Right forelimb (tissue), 1 donor: ENCODE results near the gene NBPF19.
"Not testable (repeated sequence)": the region's sequence is repeated elsewhere in the genome, so short reads cannot be mapped to it uniquely, and the experiment has no call there.

Experiments used
- DNase-seq: peaks from one replicate; pipeline ENCODE4 v3.0.0-alpha.2; 2018

The NBPF19 gene, protein sequence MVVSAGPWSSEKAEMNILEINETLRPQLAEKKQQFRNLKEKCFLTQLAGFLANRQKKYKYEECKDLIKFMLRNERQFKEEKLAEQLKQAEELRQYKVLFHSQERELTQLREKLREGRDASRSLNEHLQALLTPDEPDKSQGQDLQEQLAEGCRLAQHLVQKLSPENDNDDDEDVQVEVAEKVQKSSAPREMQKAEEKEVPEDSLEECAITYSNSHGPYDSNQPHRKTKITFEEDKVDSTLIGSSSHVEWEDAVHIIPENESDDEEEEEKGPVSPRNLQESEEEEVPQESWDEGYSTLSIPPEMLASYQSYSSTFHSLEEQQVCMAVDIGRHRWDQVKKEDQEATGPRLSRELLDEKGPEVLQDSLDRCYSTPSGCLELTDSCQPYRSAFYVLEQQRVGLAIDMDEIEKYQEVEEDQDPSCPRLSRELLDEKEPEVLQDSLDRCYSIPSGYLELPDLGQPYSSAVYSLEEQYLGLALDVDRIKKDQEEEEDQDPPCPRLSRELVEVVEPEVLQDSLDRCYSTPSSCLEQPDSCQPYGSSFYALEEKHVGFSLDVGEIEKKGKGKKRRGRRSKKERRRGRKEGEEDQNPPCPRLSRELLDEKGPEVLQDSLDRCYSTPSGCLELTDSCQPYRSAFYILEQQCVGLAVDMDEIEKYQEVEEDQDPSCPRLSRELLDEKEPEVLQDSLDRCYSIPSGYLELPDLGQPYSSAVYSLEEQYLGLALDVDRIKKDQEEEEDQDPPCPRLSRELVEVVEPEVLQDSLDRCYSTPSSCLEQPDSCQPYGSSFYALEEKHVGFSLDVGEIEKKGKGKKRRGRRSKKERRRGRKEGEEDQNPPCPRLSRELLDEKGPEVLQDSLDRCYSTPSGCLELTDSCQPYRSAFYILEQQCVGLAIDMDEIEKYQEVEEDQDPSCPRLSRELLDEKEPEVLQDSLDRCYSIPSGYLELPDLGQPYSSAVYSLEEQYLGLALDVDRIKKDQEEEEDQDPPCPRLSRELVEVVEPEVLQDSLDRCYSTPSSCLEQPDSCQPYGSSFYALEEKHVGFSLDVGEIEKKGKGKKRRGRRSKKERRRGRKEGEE (N-terminal part only)

DNA sequence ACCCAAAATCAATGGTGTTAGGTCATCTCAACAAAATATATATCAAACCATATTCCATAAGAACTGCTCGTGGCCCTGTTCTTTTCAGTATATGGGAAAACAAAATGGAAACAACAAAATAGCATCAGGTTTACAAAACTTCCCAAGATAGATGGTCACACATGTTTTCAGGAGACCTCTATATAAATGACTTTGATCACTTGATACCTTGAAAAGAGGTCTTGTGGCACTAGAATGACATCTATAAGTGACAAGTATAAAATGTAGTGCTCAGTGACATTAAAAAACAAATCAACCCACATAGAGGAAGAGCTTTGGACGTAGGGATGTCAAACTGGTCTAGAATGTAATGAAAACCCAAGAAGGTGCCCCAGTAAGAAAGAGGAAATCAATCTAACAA lies at the start of gene NBPF19:
Gene NBPF19, plus strand, starts transcription at position 301 of the 400 bp plus-strand sequence. CDS start 888 bp downstream, outside the sequence.
- not testable (repeated sequence) for DNase-seq

DNA sequence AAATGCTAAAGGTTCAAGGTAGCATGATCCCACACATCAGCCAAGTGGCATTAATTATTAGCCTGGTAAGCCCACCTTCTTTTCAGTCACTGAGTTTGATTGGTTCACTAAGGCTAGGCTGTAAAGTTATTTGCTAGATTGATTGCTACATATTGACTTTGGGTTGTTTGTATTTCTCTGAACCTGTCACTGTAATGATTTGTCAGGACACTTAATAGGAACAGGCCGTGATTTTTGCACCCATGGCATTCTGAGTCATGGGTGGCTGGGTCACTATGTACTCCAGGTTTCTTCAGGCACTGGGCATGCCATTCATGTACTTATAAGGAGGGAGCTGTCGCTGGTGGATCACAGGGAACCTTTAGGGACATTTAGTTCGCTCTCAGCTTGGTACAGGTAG lies 46.5 kb upstream of the NBPF19 start:
- DNase-seq: not testable (repeated sequence)

DNA sequence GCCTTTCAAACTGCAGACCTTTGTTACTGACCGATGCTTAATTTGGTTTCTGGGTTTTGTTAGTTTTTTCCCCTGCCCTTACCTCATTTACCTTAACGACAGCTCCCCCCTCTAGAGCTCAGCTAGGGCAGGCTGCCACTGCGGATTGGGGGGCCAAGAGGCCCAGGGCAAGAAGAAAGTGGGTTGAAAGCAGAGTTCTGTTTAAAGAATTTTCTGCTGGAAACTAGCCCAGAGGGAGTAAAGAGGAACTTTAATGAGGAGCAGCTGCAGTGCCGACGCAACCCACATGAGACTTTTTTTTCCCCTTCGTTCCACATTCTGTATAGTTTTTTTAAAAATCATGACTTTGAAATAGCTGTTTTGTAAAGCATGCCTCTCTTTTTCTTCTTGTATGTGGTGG lies 29.4 kb upstream of the NBPF19 start:
- DNase-seq: peak; percentile 64

DNA sequence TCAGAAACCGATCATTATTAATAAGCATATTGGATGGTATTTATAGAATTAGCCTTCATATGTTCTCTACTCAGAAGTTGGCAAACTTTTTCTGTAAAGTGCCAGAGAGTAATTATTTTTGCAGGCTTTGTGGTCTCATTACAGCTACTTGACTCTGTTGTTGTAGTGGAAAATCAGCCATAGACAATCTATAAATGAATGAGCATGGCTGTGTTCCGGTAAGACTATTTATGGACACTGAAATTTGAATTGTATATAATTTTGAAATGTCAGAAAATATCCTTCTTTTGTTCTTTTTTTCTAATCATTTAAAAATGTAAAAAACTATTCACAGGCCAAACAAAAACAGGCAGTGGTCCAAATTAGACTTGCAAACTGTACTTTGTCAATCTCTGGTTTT lies 22.6 kb upstream of the NBPF19 start:
- not testable (repeated sequence) for DNase-seq

DNA sequence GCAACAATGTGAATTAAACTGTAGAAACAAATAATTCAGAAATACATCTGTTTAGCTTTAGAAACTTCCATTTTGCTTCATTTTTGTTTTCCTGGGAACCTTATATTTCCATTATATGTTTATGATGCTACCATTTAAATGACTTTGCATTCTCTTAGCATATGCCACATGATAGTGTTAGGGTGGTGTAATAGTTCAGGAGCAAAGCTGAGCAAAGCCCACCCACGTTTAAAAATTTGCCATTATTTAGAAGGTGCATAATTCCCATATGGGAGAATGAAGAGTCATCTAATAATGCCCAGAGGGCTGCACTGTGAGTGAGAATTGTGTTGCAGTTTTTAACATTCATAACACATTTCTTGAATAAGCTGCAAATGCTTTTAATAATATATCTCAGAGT lies 22.2 kb upstream of the NBPF19 start:
- DNase-seq: not testable (repeated sequence)

DNA sequence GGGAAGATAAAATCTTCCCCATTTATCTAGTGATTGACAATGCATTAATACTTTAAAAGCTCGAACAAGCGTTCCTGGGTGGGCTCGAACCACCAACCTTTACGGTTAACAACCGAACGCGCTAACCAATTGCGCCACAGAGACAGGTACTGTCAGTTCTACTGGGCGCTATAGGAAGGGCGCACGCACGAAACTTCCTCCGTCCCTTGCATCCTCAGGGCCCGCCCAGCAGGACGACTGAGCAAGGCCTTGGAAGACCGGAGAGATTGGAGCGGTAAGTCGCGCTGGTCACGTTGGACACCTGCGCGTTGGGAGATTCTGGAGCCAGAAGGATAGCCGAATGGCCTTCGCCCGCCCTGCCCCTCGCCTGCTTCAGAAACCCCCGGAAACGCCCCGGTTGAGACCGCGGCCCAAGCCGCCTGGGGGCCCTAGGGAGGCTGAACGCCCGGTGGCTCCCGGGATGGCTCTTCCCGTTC lies 83.5 kb downstream of the NBPF19 start:
- DNase-seq: peak; percentile 49

DNA sequence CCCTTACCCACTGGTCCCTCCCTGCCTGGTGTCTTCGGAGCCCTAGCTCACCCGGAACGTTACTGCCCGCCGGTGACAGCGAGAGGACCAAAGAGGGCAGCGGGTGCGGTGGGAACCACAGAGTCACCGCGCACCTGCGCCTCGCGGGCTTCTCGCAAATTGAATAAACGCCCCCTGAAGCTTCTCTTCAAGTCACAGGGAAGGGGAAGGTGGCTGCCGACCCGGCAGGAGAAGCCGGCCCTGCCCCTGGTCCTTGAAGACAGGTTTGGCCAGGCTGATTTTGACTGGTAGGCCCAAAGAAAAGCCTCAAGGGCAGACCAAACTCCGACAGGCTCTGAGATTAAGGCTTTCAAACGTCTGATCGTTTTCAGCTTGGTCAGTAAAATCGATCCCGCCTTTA lies 87.0 kb downstream of the NBPF19 start:
- not testable (repeated sequence) for DNase-seq

DNA sequence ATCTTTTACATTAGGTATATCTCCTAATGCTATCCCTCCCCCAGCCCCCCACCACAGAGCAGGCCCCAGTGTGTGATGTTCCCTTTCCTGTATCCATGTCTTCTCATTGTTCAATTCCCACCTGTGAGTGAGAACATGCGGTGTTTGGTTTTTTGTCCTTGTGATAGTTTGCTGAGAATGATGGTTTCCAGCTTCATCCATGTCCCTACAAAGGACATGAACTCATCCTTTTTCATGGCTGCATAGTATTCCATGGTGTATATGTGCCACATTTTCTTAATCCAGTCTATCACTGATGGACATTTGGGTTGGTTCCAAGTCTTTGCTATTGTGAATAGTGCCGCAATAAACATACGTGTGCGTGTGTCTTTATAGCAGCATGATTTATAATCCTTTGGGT lies 90.6 kb downstream of the NBPF19 start:
- DNase-seq: not testable (repeated sequence)

DNA sequence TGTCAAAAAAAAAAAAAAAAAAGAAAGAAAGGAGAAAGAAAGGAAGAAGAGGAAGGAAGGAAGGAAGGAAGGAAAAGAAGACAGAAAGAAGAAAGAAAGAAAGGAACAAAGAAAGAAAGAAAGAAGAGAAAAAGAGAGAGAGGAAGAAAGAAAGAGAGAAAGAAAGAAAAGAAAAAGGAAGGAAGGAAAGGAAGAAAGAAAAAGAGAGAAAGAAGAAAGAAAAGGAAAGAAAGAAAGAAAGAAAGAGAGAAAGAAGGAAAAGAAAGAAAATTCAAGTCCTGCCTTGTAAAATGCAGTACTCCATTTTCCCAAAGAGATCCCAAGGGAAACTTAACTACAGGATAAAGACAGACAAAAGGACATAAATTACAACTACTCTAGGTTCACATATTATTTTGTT lies 97.9 kb downstream of the NBPF19 start:
- not testable (repeated sequence) for DNase-seq

DNA sequence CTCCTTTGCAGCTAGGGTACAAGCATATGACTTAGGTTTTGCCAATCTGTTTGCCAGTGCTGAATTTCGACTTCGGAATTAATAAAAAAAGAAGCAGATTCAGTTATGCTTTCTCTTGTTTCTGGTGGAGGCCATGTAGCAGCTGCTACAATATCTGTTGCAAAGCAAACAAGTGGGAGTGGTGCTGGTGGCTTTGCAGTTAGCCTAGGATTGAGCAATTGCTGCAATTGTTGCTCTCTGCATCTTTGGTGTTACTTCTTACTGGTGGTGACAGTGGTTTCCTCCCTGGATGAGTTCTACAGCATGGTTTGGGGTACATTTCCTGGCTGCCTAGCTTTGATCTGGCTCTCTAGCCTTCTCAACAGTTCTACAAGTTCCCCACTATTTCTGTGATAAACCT lies 110.7 kb downstream of the NBPF19 start:
- not testable (repeated sequence) for DNase-seq
